ENCODE results near the gene GLDN.

GLDN gene

DNA sequence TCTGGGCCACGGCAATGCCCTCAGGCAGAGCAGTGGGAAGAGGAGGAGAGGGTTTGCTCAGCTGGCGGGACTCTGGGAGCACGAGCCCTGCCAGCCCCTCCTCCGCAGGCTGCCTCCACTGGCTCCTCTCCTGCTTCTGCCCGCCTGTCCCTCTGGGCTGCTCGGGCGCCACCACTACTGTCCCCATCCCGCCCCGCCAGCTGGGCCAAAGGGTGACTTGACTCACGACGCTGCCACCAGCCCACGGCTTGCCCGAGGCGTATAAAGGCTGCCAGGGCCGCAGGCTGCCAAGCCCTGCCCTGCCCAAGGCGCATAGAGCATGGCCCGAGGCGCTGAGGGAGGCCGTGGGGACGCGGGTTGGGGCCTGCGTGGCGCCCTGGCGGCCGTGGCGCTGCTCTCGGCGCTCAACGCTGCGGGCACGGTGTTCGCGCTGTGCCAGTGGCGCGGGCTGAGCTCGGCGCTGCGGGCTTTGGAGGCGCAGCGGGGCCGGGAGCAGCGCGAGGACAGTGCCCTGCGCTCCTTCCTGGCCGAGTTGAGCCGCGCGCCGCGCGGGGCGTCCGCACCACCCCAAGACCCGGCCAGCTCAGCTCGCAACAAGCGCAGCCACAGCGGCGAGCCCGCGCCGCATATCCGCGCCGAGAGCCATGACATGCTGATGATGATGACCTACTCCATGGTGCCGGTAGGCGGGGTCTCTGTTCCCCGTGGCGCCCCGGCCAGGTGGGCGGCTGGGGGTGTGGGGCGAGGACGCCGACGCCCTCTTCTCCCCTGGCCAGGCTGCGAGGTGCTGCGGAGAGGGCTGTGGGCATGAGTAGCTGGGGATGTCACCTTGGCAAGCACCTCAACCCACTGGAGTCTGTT lies at the start of gene GLDN:
Gene GLDN, plus strand, starts transcription at position 290 of the 861 bp plus-strand sequence. Its CDS starts 30 bp downstream, at position 320.
- peak; percentile 3 for DNase-seq (ENCODE audit: low read depth)

DNA sequence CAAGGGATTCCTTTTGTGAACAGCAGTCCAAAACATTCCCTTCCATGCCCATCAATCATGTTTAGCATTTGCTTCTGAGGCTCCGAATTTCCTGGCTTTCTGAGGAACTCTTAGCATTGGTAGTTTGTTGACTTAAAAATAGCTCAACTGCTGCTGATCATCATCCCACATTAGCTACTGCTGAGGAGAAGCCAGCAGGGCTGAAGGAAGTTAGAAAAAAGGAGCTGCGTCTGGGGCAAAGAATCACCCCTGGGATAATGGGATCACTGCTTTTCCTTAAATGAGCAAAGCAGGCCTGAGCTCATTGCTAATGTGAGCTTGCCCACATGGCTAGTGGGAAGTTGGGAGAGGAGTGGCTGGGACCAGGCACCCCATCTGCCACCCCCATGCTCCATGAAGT lies 42.8 kb upstream of the GLDN start:
- DNase-seq (ENCODE audit: low read depth): no peak

DNA sequence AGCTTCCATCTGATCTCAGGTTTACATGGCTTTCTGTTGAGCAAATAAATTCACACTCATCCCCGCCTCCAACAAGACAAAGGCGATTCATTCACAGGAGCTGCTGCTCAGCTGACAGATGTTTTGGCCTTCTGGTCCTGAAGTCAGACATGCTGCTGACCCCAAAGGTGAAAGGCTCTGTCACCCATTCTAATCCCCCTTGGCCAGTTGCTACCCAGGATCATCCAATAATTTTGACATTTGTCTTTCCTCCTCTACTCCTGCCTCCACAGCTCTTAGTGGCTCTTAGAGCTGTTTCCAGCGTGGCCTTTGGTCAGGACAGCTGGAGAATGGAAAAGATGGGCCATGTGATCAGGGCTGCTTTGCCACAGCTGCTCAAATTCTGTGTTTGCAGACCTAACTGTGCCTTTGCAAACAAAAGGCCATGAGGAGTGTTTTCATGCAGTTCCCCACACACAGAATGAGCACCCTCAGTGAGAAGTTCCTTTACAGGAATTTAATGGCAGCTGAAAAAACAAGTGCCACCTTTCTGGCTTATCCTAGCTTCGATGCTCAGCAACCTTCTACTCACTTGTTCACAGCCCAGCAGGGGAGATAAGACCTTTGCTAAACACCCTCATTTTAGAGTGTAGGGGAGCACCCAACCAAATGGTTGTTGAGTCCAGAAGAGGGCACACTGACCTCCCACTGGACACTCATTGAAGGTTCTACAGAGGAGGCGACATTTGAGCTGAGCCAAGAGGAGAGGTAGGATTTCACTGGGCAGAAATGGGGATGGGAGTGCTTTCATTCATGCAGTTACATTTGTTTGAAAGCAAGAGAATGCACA lies 42.1 kb upstream of the GLDN start:
- no peak for DNase-seq (ENCODE audit: low read depth)

DNA sequence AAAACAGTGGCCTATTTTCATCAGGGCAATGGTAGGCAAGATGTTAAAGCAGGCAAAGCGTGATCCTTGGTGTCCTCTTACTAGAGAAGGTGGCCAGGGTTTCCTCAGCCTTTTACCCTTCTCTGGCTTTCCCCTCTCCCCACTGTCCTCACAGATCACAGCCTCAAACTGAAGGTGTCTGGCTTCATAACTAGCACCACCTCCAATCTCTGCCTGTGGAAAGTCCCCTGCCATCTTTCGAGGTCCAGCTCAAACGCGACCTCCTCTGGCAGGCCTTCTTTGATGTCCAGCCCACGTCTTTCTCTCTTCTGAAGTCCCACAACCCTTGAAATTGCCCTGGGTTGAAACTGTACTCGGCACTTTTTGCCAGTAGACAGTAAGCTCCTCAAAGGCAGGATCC lies 39.0 kb upstream of the GLDN start:
- no peak for DNase-seq (ENCODE audit: low read depth)

DNA sequence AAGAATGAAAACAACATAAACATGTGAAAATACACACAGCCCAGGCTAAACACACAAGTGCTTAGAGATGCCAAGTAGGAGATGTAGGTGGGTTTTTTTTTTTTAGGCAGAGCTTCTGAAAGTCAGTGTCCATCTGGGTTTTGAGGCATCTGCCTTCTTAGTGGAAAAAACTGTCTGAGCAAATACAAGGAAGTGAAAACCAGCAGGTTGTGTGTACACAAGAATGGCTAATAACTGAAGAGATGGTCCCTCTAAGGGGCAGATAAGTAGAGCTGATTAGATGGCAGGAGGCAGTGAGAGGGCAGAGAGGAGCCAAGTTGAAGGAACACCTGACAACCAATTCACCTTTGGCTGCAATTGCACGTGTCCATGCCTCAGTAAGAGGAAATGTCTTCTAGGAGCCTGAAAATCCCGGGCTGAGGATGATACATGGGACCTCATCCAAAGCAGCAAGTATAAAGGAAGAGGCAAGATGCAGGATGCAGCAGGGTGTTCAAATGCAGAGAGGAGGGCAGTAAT lies 37.9 kb upstream of the GLDN start:
- DNase-seq (ENCODE audit: low read depth): no peak

DNA sequence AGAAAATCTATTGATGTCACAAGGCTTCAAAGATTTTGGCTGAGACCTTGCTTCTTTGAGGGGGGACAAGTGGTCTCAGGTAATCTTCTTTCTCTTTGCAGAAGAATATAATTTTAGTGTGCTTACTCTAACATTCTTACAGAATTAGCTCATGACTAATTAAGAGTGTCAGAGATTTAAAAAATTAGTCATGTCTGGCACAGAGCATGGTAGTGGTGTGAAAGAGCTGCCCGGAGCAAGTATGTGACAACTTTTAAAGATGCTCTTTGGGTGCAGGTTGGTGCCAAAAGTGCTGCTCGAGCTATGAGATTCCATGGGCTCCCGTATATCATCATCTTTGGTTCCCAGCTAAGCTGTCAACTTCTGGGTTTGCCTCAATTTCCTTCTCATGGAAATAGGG lies 34.1 kb upstream of the GLDN start:
- DNase-seq (ENCODE audit: low read depth): no peak

DNA sequence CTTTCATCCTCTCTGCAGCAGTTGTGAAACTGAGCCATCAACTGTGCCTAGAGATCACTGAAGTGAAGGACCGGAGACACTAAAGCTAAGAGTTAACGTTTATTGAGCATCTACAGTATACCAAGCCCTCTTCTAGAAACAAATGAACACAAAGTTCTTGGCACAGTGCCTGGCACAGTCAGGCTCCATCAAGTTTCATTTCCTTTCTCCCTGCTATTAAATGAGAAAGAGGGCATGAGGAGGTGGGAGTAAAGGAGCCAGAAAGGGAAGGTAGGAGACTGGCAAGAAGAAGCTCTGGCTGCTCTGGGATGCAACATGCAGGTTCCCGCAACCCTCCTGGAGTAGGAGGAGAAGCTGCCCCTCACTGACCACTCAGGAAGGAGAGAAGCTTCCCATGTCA lies 33.6 kb upstream of the GLDN start:
- DNase-seq (ENCODE audit: low read depth): no peak

DNA sequence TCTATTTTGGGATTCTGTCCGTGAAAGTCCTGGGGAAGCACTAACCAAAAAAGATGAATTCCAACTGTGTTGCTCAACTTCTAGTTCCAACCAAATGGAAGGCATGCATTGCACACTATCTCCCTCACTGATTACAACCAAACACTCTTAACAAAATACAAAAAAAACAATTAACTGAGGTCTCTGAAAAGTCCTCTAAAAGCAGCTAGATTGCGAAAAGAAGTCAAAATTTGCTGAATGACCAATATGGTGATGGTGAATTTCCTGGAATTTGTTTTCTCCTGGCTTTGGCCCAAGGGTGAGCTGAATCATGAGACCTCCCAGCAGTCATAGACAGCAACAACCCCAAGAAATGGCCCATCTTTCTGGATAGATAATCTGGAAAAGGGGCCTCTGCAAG lies 31.4 kb upstream of the GLDN start:
- no peak for DNase-seq (ENCODE audit: low read depth)

DNA sequence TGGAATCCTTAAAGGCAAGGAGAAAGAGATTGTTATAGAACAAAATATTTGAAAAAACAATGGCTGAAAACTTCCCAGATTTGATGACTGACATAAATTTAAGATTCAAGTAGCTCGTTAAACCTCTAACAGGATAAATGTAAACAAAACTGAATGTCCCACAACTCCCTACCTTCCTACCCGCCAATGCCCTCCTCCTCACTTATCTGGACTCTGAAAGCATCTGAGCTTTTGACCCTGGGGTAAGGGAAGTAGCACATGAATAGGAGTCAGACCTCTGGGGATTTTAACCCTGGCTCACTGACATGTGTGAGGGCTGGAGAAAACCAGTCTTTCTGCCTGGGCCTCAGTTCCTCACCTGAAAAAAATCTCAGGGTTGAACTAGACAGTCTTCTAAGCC lies 29.9 kb upstream of the GLDN start:
- no peak for DNase-seq (ENCODE audit: low read depth)

DNA sequence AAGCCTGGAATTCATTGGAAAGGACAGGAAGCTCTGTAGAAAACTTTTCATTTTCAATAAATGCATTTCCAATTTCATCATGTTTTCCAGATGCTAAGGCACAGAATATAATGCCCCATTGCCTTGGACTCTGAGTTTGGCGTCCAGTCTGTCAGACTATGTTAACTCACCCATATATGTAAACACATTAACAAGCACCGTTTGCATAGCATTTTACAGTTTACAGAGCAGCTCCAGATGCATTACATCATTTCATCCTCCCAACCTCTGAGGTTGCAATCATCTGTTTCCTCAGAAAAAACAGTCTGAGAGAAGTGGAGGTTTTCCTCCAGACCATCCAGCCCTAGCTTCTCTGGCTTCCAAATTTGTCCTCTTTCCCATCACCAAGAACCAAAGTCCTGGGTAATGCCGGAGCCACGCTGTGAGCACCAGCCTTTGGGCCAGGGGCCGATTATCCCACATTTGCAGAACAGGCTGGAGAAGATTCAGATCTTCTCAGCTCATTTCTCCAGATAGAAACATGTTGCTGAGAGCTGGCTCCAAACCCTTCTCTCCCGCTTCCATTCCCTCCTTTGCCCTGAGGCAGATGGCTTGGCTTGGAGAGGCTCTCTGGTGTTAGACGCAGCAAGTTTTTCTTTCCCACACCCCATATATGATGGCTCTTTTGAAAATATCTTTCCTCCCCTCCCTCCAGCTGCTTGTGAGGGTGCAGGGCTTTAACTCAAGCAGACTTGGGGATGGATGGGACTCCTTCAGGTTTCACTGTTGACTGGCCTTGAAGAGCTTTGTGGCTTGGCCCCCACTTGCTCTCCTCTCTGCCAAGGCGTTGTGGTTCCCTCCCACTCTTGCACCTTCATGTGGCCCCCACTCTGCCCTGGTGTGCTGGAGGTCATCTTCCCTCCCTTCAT lies 29.0 kb upstream of the GLDN start:
- DNase-seq (ENCODE audit: low read depth): no peak

DNA sequence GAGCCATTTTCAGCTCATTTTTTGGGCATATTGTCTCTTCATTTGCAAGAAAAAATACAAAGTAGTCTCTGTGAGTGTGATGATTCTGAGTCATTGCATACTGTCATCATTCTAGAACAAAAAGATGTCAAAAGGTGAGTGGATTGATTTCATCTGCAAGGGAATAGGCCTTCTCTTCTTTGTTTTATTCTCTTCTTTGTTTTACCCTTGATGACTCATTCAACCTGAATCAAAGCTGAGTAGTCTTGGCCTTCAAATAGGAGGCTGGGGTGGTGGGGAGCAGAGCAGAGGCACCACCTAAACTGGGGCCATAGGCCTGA lies 28.4 kb upstream of the GLDN start:
- peak; percentile 40 for DNase-seq (ENCODE audit: low read depth)

DNA sequence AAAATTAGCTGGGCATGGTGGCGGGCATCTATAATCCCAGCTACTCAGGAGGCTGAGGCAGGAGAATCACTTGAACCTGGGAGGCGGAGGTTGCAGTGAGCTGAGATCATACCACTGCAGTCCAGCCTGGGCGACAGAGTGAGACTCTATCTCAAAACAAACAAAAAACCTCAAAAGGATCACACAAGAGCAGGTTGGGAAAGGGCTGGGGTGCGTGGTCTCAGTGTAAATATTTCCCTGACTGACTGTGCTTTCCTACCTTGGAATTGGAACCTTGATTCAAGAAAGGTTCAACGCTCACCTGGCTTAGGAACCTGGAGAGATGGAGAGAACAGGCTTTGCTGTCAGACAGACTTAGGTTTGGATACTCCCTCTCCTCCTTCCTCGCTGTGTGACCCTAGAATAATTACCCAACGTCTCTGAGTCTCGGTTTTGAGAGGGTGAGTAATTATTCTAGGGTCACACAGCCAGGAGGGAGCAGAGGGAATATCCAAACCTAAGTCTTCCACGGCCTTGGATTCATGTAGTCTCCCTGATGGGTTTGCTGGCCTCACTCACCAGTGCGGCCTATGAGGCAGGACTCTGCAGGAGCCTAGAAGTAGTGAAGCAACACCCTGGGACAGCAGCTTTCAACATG lies 27.7 kb upstream of the GLDN start:
- no peak for DNase-seq (ENCODE audit: low read depth)

DNA sequence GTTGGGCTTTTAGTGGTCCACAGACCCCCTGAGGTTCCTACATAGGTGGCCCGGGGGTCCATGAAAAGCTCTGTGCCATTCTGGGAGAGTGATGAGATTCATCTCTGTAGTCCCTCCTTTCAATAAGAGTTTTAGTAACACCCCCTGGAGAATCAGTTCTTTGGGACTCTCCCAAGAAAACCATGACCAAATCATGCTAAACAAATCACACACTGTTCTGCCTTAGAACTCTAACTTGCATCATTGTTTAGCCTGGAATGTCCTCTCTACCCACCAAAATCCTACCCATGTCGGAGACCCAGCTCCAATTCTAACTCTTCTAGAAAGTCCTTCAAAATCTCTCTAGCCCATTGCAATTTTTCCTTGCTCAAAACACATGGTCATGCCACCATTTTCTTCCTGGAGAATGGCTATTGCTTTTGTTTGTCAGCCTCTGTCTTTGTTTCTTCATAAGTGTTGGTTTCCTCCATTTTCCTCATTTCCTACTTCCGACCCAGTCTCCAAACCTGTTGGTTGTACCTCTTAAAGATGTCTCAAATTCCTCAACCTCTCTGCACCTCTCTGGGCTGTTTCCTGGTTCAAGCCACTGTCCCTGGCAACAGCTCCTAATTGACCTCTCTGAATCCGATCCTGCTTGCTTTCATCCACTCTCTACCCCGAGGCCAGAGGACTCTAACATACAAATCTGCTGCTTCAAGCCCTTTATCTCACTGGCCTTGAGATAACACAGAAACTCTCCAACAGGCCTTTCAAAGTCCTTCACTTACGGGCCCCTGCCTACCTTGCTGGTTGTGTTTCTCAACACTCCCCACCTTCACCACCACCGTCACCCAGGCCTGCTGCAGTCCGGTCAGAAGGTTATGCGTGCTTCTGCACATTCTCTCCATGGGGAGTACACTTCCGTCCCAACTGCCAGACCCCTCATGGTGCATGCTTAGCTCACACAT lies 26.8 kb upstream of the GLDN start:
- no peak for DNase-seq (ENCODE audit: low read depth)

DNA sequence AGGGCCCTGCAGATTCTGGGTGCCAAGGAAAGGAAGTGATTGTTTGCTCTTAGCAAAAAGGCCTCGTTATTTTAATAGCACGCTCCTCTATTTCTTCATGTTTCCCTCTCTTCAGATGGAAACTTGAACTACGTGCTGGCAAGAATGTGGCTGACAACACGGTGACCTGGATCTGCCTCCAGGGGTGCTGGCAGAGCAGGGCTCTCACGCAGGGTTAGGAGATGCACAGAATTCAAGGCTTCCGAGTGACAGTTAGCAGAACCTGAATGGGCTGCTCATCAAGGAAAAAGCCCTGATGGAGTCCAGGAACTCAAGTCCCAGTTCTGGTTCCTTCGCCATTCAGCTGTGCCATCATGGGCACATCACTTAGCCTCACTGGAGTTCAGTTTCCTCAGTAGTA lies 25.7 kb upstream of the GLDN start:
- DNase-seq (ENCODE audit: low read depth): no peak

DNA sequence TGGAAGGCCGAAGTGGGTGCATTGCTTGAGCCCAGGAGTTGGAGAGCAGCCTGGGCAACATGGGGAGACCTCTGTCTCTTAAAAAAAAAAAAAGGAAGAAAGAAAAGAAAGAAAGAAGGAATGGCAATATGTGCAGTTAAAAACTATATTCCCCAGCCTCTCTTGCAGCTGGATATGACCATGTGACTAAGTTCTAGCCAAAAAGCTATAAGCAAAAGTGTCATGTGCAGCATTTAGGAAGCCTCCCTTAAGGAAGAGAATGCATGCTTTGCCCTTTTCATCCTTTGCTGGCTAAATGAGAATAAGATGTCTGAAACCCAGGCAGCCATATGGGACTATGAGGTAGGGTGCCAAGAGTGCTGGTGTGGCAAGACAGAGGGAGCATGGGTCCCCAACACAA lies 24.8 kb upstream of the GLDN start:
- no peak for DNase-seq (ENCODE audit: low read depth)

DNA sequence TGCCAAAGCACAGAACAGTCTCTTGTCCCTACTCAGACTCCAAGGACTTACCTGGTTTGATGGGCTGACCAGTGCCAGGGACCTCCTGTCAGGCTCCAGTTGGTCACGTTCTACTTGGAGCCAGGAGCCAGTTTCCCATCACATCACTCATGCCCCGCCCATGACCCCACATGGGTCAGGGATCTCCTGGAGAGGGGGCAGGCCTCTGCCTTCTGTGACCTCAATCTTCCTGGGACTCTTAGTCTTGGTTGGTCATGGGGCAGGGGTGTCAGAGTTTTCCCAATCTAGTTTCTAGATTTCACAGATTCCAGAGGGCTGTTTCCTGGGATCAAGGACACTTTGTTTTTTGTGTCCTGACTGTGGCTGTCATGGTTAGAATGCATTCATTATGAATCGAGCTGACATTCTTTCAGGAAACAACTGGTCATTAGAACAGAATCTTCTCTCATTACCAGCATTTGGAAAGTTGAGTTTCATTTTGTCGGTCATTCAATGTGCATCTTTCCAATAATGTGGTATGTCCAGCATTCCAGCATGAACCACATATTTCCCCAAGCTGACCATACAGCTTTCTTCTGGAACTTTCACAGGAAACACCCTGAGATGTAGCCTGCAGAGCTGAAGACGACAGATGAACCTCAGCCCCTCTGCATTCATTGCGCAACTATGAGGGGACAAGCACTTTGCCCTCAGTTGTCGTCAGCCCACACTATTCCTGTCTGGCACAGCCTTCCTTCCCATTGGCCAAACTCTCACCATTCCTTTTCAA lies 22.9 kb upstream of the GLDN start:
- DNase-seq (ENCODE audit: low read depth): no peak

DNA sequence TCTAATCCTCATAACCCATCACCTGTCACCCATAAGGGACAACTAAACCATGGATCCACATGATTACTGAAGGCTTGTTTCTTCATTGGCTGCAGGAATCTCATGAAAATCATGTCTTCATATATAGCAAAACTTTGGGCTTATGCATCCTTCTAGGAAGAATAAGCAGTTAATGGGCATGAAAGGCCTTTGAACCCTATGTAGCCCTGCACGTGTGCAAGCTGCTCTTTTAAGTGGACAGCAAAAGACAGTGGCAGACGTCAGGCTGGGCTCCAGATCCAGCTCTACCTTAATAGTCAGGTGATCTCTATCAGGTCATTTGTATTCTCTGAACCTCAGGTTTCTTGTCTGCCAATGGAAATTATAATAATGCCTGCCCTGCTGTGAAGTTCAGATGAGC lies 21.9 kb upstream of the GLDN start:
- no peak for DNase-seq (ENCODE audit: low read depth)

DNA sequence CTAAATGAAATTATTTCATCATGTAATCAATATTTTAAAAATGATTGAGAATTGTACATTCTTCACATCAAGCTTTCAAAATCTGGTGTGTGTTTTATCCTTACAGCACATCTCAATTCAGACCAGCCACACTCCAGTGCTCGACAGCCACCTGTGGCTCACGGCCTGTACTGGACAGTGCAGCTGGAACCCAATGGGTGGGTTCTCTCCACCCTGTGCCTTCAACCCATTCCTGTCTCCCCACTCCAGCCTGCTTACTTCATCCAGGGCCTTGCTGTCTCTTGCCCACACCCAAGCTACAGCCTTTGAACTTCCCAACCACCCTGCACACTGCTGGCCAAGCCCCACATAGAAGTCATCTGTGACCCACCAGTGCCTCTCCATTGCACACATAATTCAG lies 20.6 kb upstream of the GLDN start:
- DNase-seq (ENCODE audit: low read depth): no peak

DNA sequence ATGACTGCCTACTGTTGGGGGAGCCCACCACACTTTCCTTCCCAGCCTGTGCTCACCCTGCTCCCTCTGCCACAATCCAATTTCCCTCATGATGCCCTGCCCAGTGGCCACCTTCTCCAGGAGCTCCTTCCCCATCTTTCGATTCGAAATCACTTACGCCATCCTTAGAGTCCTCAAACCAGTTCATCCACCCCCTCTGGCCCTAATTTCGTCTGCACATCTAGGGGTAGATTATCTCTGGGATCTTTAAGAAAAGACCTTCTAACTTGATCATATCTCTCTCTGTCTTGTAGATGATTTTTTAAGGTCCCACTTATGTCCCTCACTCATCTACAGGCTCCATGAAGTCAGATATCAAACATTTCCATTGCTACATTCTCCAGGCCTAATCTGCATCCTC lies 20.1 kb upstream of the GLDN start:
- DNase-seq (ENCODE audit: low read depth): no peak
